Peyer's patch (tissue), 4 donors: ENCODE results near the gene HIGD2B. TPM values are rescaled to one million over a fixed set of nuclear protein-coding genes. Genes with fewer than 3 reads are reported as not detected.

Experiments
- DNase-seq, 3 donors: peaks; one replicate each; pipeline ENCODE4 v3.0.0-alpha.2; 2017 to 2019
- H3K27ac ChIP-seq, 4 donors: fragments of 200-600 bp; sonication (generic); one replicate each; pipeline ENCODE4 v1.5.1; 2016 to 2019
- H3K27me3 ChIP-seq, 2 donors: fragments of 200-600 bp; sonication (generic); one replicate each; pipeline ENCODE4 v1.5.1; 2019
- H3K36me3 ChIP-seq, 3 donors: fragments of 200-600 bp; sonication (generic); one replicate each; pipeline ENCODE4 v1.5.1; 2016 to 2019
- H3K4me1 ChIP-seq, 4 donors: fragments of 200-600 bp; sonication (generic); one replicate each; pipeline ENCODE4 v1.5.1; 2016 to 2019
- H3K4me3 ChIP-seq, 4 donors: fragments of 200-600 bp; sonication (generic); 1 replicate in 3 of 4; 2 replicates in 1 of 4; pipeline ENCODE4 v1.5.1; 2016 to 2019; ENCODE audit warnings: mild to moderate bottlenecking in 1 of 4
- H3K9me3 ChIP-seq, 4 donors: fragments of 200-600 bp; sonication (generic); one replicate each; pipeline ENCODE4 v1.5.1; 2016 to 2019; ENCODE audit warnings: mild to moderate bottlenecking in 1 of 4
- POLR2A ChIP-seq, 2 donors: fragments of 450-650 bp; IDR thresholded peaks; one replicate each; pipeline ENCODE4 v1.5.1; 2017; ENCODE audit warnings: antibody characterized with exemption in 2 of 2, mild to moderate bottlenecking in 2 of 2, moderate library complexity in 2 of 2
- total RNA-seq, 4 donors: library from RNA; depleted of rRNA; stranded (reverse); fragments of >200 nt; gene quantifications; one replicate each; pipeline ENCODE4 v1.1.0, GENCODE V29; 2016
- TF ChIP-seq, protein P1 (sequence below), 6 experiments: fragments of 450-650 bp in 4 of 6; fragments of 200-600 bp in 2 of 6; sonication (generic) in 1 of 6; IDR thresholded peaks; one replicate each; pipeline ENCODE4 v1.5.1; 2017 to 2019; ENCODE audit warnings: antibody characterized with exemption in 6 of 6, mild to moderate bottlenecking in 3 of 6, moderate library complexity in 1 of 6

Gene HIGD2B, protein sequence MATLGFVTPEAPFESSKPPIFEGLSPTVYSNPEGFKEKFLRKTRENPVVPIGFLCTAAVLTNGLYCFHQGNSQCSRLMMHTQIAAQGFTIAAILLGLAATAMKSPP
- total RNA-seq = not detected

DNA sequence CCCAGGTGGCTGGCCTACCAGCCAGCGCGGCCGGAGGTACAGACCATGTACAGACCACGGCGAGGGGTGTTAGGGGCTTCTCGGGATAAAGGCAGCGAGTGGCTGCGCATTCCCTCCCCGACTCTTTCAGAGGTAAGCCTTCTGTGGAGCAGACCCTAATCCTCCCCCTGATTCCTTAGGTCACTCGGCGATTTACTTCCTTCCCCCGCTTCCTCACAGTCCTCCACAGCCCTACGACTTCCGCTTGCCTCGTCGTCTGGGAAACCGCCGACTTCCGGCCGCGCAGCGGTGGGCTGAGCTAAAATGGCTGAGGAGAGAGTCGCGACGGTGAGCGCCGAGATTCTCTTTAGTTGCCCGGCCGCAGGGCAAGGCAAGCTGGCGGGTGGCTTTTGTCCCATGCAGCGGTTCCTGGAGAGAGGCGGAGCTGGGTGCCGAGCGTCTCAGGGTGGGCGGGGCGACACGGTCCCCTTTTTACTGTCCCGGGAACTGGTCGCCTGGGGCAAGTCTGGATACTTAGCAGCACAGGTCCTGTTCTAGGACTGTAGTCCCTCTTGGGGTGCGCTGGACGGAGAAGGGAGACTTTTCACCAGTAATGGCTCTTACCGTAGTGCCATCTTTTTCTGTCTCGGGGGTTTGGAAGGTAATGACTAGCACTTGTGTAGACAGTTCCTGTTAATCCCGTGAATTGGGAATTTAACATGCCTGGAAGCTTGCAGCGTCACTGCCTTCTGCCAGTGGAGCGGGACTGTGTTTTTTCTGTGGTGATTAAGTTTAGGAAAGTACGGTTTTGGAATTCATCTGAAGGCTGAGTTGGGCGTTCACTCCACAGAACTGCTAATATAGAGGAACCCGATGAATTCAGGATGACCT lies at the start of gene HIGD2B, which contains the start of gene BBS4:
TSS of gene HIGD2B (minus strand) at position 258 of the 870 bp plus-strand sequence. CDS start 9,808 bp downstream, outside the sequence.
TSS of gene BBS4 (plus strand) at position 283 of the 870 bp plus-strand sequence. CDS start at position 304, 21 bp downstream.
- H3K4me3 ChIP-seq = peak within 1 kb of the TSS; percentile 56 to 94 (median 61)
- peaks cover 0 to 11% (median 0%) of the 10 kb centered on the region in 4 donors for H3K4me1 ChIP-seq
- DNase-seq = peak; percentile 85 to 95 (median 93)
- no peaks in the 10 kb centered on the region for H3K9me3 ChIP-seq
- H3K36me3 ChIP-seq = no peaks in the 10 kb centered on the region
- TF ChIP-seq POLR2A (IDR thresholded peaks at IDR 0.05) = peak; percentile 51 to 67
- TF ChIP-seq, protein P1, sequence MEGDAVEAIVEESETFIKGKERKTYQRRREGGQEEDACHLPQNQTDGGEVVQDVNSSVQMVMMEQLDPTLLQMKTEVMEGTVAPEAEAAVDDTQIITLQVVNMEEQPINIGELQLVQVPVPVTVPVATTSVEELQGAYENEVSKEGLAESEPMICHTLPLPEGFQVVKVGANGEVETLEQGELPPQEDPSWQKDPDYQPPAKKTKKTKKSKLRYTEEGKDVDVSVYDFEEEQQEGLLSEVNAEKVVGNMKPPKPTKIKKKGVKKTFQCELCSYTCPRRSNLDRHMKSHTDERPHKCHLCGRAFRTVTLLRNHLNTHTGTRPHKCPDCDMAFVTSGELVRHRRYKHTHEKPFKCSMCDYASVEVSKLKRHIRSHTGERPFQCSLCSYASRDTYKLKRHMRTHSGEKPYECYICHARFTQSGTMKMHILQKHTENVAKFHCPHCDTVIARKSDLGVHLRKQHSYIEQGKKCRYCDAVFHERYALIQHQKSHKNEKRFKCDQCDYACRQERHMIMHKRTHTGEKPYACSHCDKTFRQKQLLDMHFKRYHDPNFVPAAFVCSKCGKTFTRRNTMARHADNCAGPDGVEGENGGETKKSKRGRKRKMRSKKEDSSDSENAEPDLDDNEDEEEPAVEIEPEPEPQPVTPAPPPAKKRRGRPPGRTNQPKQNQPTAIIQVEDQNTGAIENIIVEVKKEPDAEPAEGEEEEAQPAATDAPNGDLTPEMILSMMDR (IDR thresholded peaks at IDR 0.05) = no peak
- no peaks in the 10 kb centered on the region for H3K27me3 ChIP-seq
- peak within 1 kb of the TSS; percentile 80 to 98 (median 82) for H3K27ac ChIP-seq

DNA sequence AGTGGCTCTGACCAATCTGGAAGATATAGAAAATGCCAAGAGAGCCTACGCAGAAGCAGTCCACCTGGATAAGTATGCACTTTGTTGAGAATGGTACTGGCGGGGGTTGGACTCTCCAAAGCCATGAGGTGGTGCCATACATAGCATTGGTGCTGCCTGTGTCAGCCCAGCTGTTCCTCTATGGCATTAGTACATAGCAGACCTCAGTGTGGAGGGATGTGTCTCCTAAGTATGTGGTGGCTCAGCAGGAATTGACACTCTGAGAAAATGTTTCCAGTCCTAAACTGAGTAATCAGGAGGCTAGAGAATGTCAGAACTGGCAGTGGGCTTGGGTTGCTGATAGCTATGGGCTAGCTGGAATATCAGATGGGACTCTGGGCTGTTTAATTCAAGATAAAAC lies 49.1 kb upstream of the HIGD2B start:
- H3K4me3 ChIP-seq = no peak overlapping the region
- H3K27me3 ChIP-seq = no peaks in the 10 kb centered on the region
- H3K36me3 ChIP-seq = peaks cover 0 to 53% (median 0%) of the 10 kb centered on the region in 3 donors
- no peak overlapping the region for H3K27ac ChIP-seq
- H3K9me3 ChIP-seq = no peaks in the 10 kb centered on the region
- no peak for TF ChIP-seq POLR2A (IDR thresholded peaks at IDR 0.05)
- TF ChIP-seq, protein P1 (IDR thresholded peaks at IDR 0.05) = no peak
- peaks cover 0 to 3% (median 0%) of the 10 kb centered on the region in 4 donors for H3K4me1 ChIP-seq
- DNase-seq = no peak

DNA sequence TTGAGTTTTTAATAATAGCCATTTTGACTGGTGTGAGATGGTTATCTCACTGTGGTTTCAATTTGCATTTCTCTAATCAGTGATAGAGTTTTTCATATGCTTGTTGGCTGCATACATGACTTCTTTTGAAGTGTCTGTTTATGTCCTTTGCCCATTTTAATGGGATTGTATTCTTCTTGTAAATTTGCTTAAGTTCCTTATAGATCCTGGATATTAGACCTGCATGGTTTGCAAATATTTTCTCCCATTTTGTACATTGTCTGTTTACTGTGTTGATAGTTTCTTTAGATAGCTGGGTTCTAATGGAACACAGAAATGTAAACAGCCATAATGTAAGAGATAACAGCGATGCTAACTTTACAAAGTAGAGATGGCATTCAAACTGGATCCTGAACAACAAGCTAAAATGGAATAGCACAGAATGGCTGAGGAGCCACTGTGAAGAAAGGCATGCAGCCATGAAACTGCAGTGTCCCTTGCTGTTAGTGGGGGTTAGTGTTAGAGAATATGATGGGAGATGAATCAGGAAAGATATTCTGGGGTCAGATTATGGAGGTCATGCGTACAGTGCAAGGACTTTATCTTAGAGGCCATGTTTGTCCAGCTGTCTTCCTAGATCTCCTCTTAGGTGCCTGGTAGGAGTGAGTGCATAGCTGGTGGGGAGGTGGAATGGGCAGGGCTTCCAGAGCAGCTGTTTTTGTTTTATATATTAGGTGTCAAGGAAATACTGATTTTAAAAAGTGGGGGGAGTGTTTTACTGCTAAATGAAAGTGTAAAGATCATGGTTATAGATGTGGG lies 48.2 kb upstream of the HIGD2B start:
- no peak for DNase-seq
- TF ChIP-seq POLR2A (IDR thresholded peaks at IDR 0.05) = no peak
- TF ChIP-seq, protein P1 (IDR thresholded peaks at IDR 0.05) = no peak

DNA sequence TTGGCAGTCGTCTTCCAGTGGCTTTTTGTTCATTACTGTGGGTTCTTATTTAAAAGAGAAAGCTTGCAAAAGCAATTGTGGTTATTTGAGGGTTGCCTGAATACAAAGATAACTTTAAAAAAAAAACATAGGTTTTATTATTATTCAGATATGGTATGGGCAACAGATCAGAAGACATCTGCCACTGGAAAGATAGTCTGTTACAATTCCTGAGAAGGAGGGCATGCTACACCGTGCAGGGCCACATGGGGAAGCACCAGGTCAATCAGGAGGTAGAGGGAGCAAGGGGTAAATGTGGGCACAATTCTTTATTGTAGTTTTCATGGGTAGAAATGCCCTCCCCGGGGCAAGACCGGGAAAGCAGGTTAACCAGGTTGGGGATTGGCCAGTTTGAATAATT lies 46.5 kb upstream of the HIGD2B start:
- peaks cover 0 to 45% (median 0%) of the 10 kb centered on the region in 3 donors for H3K36me3 ChIP-seq
- no peak overlapping the region for H3K4me3 ChIP-seq
- no peak for DNase-seq
- H3K27me3 ChIP-seq = no peaks in the 10 kb centered on the region
- no peaks in the 10 kb centered on the region for H3K4me1 ChIP-seq
- no peak overlapping the region for H3K27ac ChIP-seq
- TF ChIP-seq POLR2A (IDR thresholded peaks at IDR 0.05) = no peak
- TF ChIP-seq, protein P1 (IDR thresholded peaks at IDR 0.05) = peak in 1 of 6 experiments; percentile 5
- H3K9me3 ChIP-seq = no peaks in the 10 kb centered on the region

More for the DNA sequence above, 48.2 kb upstream of the HIGD2B start:
- H3K36me3 ChIP-seq = peaks cover 0 to 58% (median 0%) of the 10 kb centered on the region in 3 donors
- H3K9me3 ChIP-seq = no peaks in the 10 kb centered on the region
- H3K27me3 ChIP-seq = no peaks in the 10 kb centered on the region
- no peaks in the 10 kb centered on the region for H3K4me1 ChIP-seq
- H3K27ac ChIP-seq = no peak overlapping the region
- no peak overlapping the region for H3K4me3 ChIP-seq

DNA sequence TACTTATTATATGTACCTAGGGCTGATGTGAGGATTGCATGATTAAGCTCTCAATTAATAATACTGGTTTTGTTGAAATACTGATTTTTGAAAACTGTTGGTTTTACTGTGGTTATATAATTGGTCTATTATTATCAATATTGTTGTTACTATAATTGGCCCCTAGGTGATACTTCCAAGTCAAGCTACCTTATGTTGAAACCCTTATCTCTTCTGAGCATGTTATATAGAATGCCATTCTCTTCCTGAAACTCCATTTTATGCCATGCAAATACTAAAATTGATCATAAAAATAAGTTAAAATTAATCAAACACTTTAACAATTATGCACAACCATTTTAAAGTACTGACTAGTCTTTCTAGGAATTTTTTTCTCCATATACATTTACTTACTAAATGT lies 46.1 kb upstream of the HIGD2B start:
- H3K27me3 ChIP-seq = no peaks in the 10 kb centered on the region
- DNase-seq = no peak
- no peaks in the 10 kb centered on the region for H3K4me1 ChIP-seq
- H3K36me3 ChIP-seq = peaks cover 0 to 42% (median 0%) of the 10 kb centered on the region in 3 donors
- no peaks in the 10 kb centered on the region for H3K9me3 ChIP-seq
- TF ChIP-seq POLR2A (IDR thresholded peaks at IDR 0.05) = no peak
- TF ChIP-seq, protein P1 (IDR thresholded peaks at IDR 0.05) = no peak
- no peak overlapping the region for H3K4me3 ChIP-seq
- H3K27ac ChIP-seq = no peak overlapping the region
